Measurements from ENCODE around the gene HP.
A peak's percentile ranks its signal among the peaks of the same experiment; 100 is the strongest.

HP gene

DNA sequence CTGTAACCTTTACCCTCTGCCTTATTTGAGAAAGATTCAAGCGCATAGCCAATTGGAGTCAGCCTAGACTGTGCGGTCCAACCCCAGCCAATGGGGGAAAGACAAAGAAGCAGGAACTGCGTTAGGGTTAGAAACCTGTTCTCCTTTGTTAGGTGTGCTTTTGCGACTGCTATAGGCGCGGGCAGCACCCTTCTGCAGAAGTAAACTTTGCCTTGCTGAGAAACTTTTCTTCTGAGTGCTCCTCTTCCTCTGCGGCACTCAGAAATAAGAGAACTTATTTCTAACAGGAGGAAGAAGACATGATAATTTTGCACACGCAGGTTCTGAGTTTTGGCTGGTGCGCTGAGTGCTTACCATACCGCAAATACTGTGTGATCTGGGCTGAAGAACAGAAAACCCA, 30.1 kb downstream of the HP start:
- no peaks in the 10 kb centered on the region for H3K27me3 Mint-ChIP-seq
- H3K9me3 Mint-ChIP-seq = peaks cover 0 to 6% of the 10 kb centered on the region in 2 donors
- ATAC-seq (replicated peaks) (no peak), DNase-seq (no peak)
- no peak overlapping the region for H3K4me3 Mint-ChIP-seq
- H3K4me1 Mint-ChIP-seq = no peaks in the 10 kb centered on the region
- no peak overlapping the region for H3K27ac Mint-ChIP-seq
- peaks cover 33 to 43% of the 10 kb centered on the region in 2 donors for H3K36me3 Mint-ChIP-seq

DNA sequence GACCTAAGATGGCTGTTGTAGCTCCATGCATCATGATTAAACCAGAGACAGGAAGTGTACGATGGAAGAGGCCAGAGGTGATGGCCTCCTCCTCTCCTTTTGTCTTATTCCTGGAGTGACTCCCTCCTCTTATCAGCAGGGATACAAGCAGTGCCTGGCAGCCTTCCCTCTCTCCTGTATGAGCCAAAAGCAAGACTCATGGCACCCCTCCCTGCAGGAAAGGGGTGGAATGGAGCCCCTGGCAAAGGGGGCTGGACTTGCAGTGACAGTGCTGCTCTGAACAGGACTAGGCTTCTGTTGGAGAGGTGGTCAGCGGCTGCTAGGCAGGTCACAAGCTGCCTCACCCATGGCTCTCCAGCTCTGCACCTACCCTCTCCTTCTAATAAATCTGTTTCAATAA, 30.7 kb downstream of the HP start:
- no peak overlapping the region for H3K4me3 Mint-ChIP-seq
- no peaks in the 10 kb centered on the region for H3K27me3 Mint-ChIP-seq
- no peak for ATAC-seq (replicated peaks)
- no peaks in the 10 kb centered on the region for H3K4me1 Mint-ChIP-seq
- peaks cover 33 to 47% of the 10 kb centered on the region in 2 donors for H3K36me3 Mint-ChIP-seq
- DNase-seq = no peak
- no peak overlapping the region for H3K27ac Mint-ChIP-seq
- peaks cover 0 to 6% of the 10 kb centered on the region in 2 donors for H3K9me3 Mint-ChIP-seq

- no peak for ATAC-seq (replicated peaks)
- no peak for DNase-seq
- Mint-ChIP-seq H3K27me3 (no peaks in the 10 kb centered on the region), H3K4me3 (no peak overlapping the region), H3K27ac (no peak overlapping the region), H3K9me3 (no peaks in the 10 kb centered on the region), H3K36me3 (peaks cover 16 to 36% of the 10 kb centered on the region in 2 donors), H3K4me1 (peaks cover 19 to 44% of the 10 kb centered on the region in 2 donors)
Measured at GRCh38 chr16:72091217-72091616, 36.9 kb downstream of the HP start.

DNA sequence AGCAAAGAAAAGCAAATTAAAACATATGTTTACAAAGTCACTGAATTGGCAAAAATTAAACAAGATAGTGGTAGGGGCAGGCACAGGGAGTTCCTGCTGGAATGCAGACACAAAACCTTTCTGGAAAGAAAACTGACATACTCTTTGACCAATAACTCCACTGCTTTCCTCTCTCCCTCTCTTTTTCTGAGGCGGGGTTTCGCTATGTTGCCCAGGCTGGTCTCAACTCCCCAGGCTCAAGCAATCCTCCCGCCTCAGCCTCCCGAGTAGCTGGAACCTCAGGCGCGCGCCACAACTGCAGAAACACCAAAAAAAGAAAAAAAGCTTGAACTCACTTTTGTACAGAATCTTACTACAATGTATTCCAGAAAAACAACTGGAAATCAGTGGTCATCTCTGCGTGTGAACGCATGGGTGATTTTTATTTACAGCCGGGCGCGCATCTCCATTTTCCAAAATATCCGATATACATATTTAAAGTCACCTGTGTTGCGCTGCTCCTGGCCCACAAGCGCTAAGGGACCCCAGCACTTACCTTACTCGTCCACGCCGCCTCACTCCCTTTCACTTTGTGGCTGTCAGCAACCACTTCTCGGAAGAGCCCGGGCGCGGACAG, 38.6 kb downstream of the HP start:
- Mint-ChIP-seq H3K9me3 (no peaks in the 10 kb centered on the region), H3K36me3 (peaks cover 28 to 44% of the 10 kb centered on the region in 2 donors), H3K27me3 (no peaks in the 10 kb centered on the region), H3K27ac (peak overlapping the region; percentile 99), H3K4me1 (peaks cover 22 to 50% of the 10 kb centered on the region in 2 donors), H3K4me3 (peak overlapping the region; percentile 96 to 99)
- ATAC-seq (replicated peaks) = peak; percentile 33 to 48
- DNase-seq = no peak

- Mint-ChIP-seq H3K27me3 (no peaks in the 10 kb centered on the region), H3K4me3 (peak within 1 kb of the TSS; percentile 96 to 99), H3K9me3 (no peaks in the 10 kb centered on the region), H3K4me1 (peaks cover 24 to 53% of the 10 kb centered on the region in 2 donors), H3K27ac (peak within 1 kb of the TSS; percentile 99), H3K36me3 (peaks cover 25 to 43% of the 10 kb centered on the region in 2 donors)
- ATAC-seq (replicated peaks) = peak; percentile 97 to 98
- DNase-seq = peak; percentile 93
Measured at GRCh38 chr16:72093448-72094265, 39.4 kb downstream of the HP start, which contains the start of the genes DHX38 and TXNL4B. Gene DHX38, plus strand, starts transcription at chr16:72093847. Its CDS starts 2,311 bp downstream, at chr16:72096158. Gene TXNL4B, minus strand, starts transcription at chr16:72093620. Its CDS starts 2,871 bp downstream, at chr16:72090749.

DNA sequence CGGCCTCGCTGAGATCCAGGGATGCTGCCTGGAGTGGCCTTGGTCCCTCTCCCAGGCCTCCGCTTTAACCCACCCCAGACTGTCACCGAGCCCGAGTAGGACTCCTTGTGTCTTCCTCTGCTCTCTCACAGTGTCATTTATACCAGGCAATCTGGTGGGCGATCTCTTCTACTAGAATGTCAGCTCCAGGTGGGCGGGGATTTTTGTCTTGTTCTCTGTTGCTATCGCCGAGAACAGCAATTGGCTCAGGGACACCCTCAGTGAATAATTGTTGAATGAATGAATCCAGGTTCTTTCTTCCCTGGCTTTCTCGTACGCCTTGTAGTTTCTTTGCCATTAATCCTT, 39.9 kb downstream of the HP start:
- DNase-seq = peak; percentile 24
- peaks cover 25 to 58% of the 10 kb centered on the region in 2 donors for H3K4me1 Mint-ChIP-seq
- H3K9me3 Mint-ChIP-seq = no peaks in the 10 kb centered on the region
- H3K27ac Mint-ChIP-seq = peak overlapping the region; percentile 99
- H3K4me3 Mint-ChIP-seq = peak overlapping the region; percentile 96 to 99
- peaks cover 19 to 43% of the 10 kb centered on the region in 2 donors for H3K36me3 Mint-ChIP-seq
- H3K27me3 Mint-ChIP-seq = no peaks in the 10 kb centered on the region
- peak; percentile 3 to 9 for ATAC-seq (replicated peaks)

DNA sequence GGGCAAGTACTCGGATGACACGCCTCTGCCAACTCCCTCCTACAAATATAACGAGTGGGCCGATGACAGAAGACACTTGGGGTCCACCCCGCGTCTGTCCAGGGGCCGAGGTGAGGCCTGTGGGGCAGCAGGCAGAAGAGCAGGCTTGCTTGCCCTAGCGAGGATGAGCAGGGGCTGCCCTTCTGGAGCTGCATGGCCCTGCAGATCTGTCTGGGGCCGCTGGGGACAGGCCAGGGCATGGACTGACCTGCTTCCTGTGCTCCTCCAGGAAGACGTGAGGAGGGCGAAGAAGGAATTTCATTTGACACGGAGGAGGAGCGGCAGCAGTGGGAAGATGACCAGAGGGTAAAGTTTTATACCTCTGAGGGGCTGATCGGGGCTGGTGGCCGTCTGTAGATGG, 44.6 kb downstream of the HP start:
- DNase-seq = no peak
- H3K4me1 Mint-ChIP-seq = peaks cover 25 to 44% of the 10 kb centered on the region in 2 donors

GRCh38 chr16:72099377-72099818, 45.1 kb downstream of the HP start:
- DNase-seq = peak; percentile 22
- Mint-ChIP-seq H3K27ac (no peak overlapping the region), H3K4me3 (no peak overlapping the region), H3K9me3 (no peaks in the 10 kb centered on the region), H3K4me1 (peaks cover 25 to 44% of the 10 kb centered on the region in 2 donors), H3K36me3 (peaks cover 47 to 78% of the 10 kb centered on the region in 2 donors), H3K27me3 (no peaks in the 10 kb centered on the region)
- ATAC-seq (replicated peaks) = peak; percentile 97 to 98

More for the DNA sequence above, 44.6 kb downstream of the HP start:
- no peaks in the 10 kb centered on the region for H3K9me3 Mint-ChIP-seq
- H3K4me3 Mint-ChIP-seq = no peak overlapping the region
- H3K36me3 Mint-ChIP-seq = peaks cover 45 to 77% of the 10 kb centered on the region in 2 donors
- no peak overlapping the region for H3K27ac Mint-ChIP-seq
- ATAC-seq (replicated peaks) = no peak
- no peaks in the 10 kb centered on the region for H3K27me3 Mint-ChIP-seq

DNA sequence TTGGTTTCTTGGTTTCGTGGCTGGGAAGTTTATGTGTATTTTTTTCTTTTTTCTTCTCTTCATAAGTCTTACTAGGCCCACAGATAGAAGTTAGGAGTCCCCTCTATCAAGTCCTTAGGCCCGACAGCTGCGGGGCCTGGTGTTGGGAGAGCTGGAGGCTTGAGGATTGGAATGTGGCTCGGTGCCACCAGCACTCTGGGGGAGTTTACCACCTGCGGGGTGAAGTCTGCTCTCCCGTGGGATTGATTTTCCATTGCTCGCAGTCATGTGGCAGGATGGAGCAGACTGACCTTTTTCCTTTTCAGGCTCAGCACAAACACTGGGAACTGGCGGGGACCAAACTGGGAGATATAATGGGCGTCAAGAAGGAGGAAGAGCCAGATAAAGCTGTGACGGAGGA, 46.9 kb downstream of the HP start:
- Mint-ChIP-seq H3K36me3 (peaks cover 56 to 89% of the 10 kb centered on the region in 2 donors), H3K27me3 (no peaks in the 10 kb centered on the region), H3K4me1 (peaks cover 13 to 28% of the 10 kb centered on the region in 2 donors), H3K27ac (peak overlapping the region; percentile 80), H3K4me3 (no peak overlapping the region), H3K9me3 (no peaks in the 10 kb centered on the region)
- ATAC-seq (replicated peaks) = no peak
- DNase-seq = no peak

GRCh38 chr16:72104905-72105304, 50.6 kb downstream of the HP start:
- no peak overlapping the region for H3K4me3 Mint-ChIP-seq
- no peaks in the 10 kb centered on the region for H3K9me3 Mint-ChIP-seq
- no peak for DNase-seq
- H3K36me3 Mint-ChIP-seq = peaks cover 67 to 89% of the 10 kb centered on the region in 2 donors
- H3K27me3 Mint-ChIP-seq = no peaks in the 10 kb centered on the region
- no peak overlapping the region for H3K27ac Mint-ChIP-seq
- peaks cover 7 to 15% of the 10 kb centered on the region in 2 donors for H3K4me1 Mint-ChIP-seq
- ATAC-seq (replicated peaks) = no peak

- Mint-ChIP-seq H3K27me3 (no peaks in the 10 kb centered on the region), H3K9me3 (no peaks in the 10 kb centered on the region), H3K4me1 (peaks cover 6 to 8% of the 10 kb centered on the region in 2 donors), H3K27ac (no peak overlapping the region), H3K4me3 (no peak overlapping the region), H3K36me3 (peaks cover 67 to 89% of the 10 kb centered on the region in 2 donors)
- no peak for DNase-seq
- ATAC-seq (replicated peaks) = no peak
Measured at GRCh38 chr16:72105978-72106377, 51.7 kb downstream of the HP start.

GRCh38 chr16:72107371-72107770, 53.1 kb downstream of the HP start:
- ATAC-seq (replicated peaks) (no peak), DNase-seq (no peak)
- Mint-ChIP-seq H3K9me3 (no peaks in the 10 kb centered on the region), H3K4me1 (no peaks in the 10 kb centered on the region), H3K27me3 (no peaks in the 10 kb centered on the region), H3K4me3 (no peak overlapping the region), H3K27ac (no peak overlapping the region), H3K36me3 (peaks cover 72 to 90% of the 10 kb centered on the region in 2 donors)

DNA sequence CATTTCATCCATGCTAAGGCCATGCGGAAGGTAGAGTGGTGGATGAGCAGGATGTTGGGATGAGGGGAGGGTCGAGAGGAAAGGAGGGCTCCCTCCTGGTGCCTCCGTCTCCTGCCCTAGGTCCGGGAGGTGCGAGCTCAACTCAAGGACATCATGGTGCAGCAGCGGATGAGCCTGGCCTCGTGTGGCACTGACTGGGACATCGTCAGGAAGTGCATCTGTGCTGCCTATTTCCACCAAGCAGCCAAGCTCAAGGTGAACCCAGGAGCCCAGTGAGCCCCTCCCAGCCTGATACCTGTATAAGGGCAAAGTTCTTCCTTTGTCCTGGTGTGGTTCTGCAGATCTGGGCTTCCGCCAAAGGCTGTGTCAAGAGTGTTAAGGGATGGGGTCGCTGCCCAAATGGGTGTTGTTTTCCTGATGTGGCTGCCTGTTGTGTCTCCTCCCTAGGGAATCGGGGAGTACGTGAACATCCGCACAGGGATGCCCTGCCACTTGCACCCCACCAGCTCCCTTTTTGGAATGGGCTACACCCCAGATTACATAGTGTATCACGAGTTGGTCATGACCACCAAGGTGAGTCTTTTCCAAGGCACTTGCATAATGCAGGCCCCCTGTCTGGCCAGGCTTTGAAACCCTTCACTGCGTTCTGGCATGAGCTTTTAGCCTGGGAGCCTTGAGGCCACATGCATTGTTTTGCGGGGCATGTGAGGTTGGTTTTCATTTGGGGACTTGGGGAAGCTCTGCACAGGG, 54.2 kb downstream of the HP start:
- no peaks in the 10 kb centered on the region for H3K9me3 Mint-ChIP-seq
- no peak for DNase-seq
- peaks cover 72 to 87% of the 10 kb centered on the region in 2 donors for H3K36me3 Mint-ChIP-seq
- H3K27ac Mint-ChIP-seq = no peak overlapping the region
- no peaks in the 10 kb centered on the region for H3K27me3 Mint-ChIP-seq
- no peak overlapping the region for H3K4me3 Mint-ChIP-seq
- ATAC-seq (replicated peaks) = no peak
- no peaks in the 10 kb centered on the region for H3K4me1 Mint-ChIP-seq

DNA sequence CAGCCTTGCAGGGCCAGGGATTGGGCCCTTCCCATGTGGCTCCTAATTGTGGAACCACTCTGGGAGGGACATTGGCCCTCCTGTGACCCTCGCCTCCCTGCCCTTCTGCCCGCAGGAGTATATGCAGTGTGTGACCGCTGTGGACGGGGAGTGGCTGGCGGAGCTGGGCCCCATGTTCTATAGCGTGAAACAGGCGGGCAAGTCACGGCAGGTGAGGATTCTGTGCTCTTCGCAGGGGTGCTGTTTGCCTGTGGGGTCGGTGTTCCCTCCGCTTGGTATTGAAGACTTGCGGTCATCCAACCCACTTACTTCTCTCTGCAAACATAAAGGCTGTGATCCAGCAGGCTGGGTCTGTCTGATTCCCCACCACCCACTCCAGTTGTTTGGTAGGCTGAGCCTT, 55.0 kb downstream of the HP start:
- Mint-ChIP-seq H3K27ac (no peak overlapping the region), H3K36me3 (peaks cover 67 to 85% of the 10 kb centered on the region in 2 donors), H3K27me3 (no peaks in the 10 kb centered on the region), H3K4me1 (no peaks in the 10 kb centered on the region), H3K9me3 (no peaks in the 10 kb centered on the region), H3K4me3 (no peak overlapping the region)
- DNase-seq (no peak), ATAC-seq (replicated peaks) (no peak)

All from stimulated activated naive B cell treated with anti-CD40 and anti-IgM and Interleukin-4, amounts not matched to agents 10 μg/mL and 1 μg/mL and 100 μg/mL, for 72 hours (primary cell).